GM10248 (cell line): ENCODE measurements around the gene ASB3.
"Not testable (repeated sequence)": the region's sequence is repeated elsewhere in the genome, so short reads cannot be mapped to it uniquely, and the experiment has no call there.

Experiments
- CTCF ChIA-PET: fragments of 300-600 bp; sonication (Branson Sonifier 250); formaldehyde crosslinking; extraction: SDS; loops from one replicate; lab custom pipeline; 2021; ENCODE audit warnings: antibody characterized with exemption; lab: Yijun Ruan, JAX
- POLR2A ChIA-PET: fragments of 350-650 bp; sonication (Branson Sonifier 250); formaldehyde crosslinking; extraction: SDS; loops from one replicate; lab custom pipeline; 2020; ENCODE audit warnings: antibody characterized with exemption; lab: Yijun Ruan, JAX
- DNase-seq: peaks from one replicate; pipeline ENCODE4 v3.0.0; 2012; ENCODE audit errors: extremely low spot score
- TF ChIP-seq, protein P1 (sequence below): IDR thresholded peaks from 2 replicates; pipeline ENCODE4 v1.5.1; 2012; ENCODE audit warnings: mild to moderate bottlenecking, low read depth; ENCODE audit errors: extremely low read depth, missing control alignments, control extremely low read depth

ASB3 gene

DNA sequence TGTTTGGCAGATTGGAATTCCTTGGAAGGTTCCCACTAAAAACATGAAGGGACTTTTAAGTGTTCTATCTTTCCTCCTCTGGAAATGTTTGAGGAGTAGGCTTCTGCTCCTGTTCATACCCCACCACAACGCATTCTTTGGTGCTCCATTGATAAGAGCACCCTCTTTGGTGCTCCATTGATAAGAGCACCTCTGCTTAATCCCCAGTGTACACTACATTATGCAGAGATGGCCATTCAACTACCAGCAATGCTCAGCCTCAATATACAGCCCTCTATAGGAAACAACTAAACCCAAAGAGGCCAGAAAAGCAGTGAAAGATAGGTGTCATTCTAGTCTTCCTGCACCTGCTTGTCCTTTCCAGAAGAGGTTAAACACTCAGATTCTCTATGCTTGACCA is 21.0 kb downstream of the ASB3 start:
- no peak for DNase-seq
- CTCF ChIA-PET, result interaction anchor here (1.6 kb wide), 1 partner anchor 20 kb away, joined by 5 read pairs; no protein-coding TSS in a partner anchor
- POLR2A ChIA-PET, result no interaction called here
- TF ChIP-seq, protein P1, sequence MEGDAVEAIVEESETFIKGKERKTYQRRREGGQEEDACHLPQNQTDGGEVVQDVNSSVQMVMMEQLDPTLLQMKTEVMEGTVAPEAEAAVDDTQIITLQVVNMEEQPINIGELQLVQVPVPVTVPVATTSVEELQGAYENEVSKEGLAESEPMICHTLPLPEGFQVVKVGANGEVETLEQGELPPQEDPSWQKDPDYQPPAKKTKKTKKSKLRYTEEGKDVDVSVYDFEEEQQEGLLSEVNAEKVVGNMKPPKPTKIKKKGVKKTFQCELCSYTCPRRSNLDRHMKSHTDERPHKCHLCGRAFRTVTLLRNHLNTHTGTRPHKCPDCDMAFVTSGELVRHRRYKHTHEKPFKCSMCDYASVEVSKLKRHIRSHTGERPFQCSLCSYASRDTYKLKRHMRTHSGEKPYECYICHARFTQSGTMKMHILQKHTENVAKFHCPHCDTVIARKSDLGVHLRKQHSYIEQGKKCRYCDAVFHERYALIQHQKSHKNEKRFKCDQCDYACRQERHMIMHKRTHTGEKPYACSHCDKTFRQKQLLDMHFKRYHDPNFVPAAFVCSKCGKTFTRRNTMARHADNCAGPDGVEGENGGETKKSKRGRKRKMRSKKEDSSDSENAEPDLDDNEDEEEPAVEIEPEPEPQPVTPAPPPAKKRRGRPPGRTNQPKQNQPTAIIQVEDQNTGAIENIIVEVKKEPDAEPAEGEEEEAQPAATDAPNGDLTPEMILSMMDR, result no peak

DNA sequence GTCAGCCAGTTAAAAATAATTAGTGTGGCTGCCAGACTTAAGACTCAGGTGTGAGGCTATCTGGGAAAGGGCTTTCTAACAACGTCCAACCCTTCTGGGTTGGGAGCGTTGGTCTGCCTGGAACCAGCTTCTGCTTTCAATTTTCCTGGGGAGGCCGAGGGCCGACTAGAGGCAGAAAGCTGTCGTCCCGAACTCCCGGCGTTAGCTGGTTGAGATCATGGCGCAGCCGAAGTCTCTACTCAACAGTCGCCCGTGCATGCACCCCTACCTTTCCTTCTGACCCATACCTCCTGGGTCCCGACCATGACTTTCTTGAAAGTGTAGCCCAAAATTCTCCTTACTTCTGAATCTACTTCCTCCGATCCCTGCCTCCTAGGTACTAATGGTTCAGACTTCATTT is 29.5 kb downstream of the ASB3 start:
- CTCF ChIA-PET, result interaction anchor here (0.7 to 1.7 kb wide), 2 partner anchors 10 to 65 kb away, joined by 3 to 5 read pairs; partner anchors contain the start of gene CHAC2
- POLR2A ChIA-PET, DNase-seq: not testable (repeated sequence)

DNA sequence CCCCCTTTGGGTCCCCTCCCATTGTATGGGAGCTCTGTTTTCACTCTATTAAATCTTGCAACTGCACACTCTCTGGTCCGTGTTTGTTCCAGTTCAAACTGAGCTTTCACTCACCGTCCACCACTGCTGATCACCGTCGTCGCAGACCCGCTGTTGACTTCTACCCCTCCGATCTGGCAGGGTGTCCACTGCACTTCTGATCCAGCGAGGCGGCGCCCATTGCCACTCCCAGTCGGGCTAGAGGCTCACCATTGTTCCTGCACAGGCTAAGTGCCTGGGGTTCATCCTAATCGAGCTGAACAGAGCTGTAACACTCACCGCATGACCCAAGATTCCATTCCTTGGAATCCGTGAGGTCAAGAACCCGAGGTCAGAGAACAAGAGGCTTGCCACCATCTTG is 30.1 kb downstream of the ASB3 start:
- TF ChIP-seq, protein P1, result no peak
- ChIA-PET CTCF (interaction anchor here (0.7 to 1.7 kb wide), 4 partner anchors 11 to 65 kb away, joined by 3 to 6 read pairs (median 5); partner anchors contain the start of gene CHAC2), POLR2A (no interaction called here)
- no peak for DNase-seq

DNA sequence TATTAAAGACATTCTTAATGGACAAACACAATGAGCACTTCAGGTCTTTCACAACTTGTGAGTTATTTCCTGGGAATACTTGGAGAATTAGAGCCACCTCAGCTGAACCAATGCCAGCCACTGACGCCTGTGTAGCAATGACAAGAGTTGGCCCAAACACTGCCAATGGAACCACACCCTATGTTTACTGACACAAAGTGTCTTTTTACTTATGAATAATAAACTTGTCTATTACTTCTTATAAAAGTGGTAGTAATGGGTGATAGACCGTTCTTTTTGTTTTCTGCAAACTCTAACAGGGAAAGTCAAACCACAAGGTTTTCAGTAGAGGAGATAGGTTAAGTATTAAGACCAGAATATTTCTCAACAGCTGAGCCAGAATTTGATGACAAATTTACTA is 31.6 kb downstream of the ASB3 start:
- no peak for DNase-seq
- CTCF ChIA-PET, result no interaction called here
- TF ChIP-seq, protein P1, result no peak
- POLR2A ChIA-PET, result no interaction called here

DNA sequence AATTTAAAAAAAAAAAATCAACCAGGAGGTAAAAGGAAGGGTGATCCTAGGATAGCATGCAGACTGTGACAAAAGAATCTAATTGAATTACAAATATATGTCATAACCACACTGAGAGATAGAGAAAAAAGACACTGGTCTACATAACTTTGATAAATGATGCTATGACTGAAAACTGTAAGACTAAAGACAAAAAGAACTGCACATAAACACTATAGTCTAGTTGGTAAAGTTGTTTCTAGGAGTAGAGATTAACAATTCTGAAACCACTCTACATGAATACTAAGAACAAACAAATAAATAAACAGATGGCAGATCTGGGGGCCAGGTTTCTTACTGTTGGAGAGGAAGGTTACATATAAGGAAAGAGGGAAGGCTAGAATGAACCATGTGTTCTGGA is 33.7 kb downstream of the ASB3 start:
- ChIA-PET POLR2A (no interaction called here), CTCF (interaction anchor here (1.0 kb wide), 1 partner anchor 14 kb away, joined by 3 read pairs; no protein-coding TSS in a partner anchor)
- TF ChIP-seq, protein P1, result no peak
- no peak for DNase-seq

DNA sequence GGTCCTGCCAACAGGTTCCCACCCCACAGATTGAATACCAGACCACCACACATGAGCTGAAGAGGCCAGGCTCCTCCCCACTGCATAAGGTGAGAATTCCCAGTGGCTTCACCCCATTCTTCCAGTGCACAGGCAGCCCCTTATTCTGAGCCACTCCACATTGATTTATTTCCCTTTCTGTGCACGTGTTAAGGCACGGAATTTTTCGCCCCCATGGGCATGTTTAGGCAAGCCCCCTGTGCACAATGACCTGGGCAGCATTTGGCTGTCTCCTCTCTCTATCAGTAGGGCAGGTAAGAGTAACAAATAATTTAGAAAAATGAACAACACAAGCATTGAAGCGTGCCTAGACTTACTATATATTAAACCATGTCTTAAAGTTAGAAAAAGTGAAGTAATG is 34.4 kb downstream of the ASB3 start:
- CTCF ChIA-PET, result interaction anchor here (1.1 kb wide), 1 partner anchor 16 kb away, joined by 3 read pairs; no protein-coding TSS in a partner anchor
- TF ChIP-seq, protein P1, result no peak
- DNase-seq, result no peak
- POLR2A ChIA-PET, result no interaction called here

DNA sequence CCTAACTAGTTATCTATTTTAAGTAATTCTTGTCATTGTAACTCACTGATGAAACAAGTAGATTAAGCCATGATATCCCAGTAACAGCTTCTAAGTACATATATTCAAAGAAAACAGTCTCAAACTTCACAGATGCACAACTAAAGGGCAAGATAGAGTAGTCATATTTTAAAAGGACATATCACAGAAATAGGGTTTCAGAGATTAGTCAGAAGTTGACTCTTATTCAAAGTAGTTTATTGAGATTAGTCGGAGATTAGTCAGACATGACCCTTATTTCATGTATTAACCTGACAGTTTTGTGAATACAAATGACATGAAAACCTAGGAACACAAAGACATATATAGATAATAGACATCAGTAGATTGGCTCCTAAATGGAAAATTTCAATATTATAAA is 35.0 kb downstream of the ASB3 start:
- ChIA-PET CTCF (interaction anchor here (1.1 kb wide), 1 partner anchor 17 kb away, joined by 3 read pairs; no protein-coding TSS in a partner anchor), POLR2A (no interaction called here)
- peak; percentile 42 for DNase-seq
- TF ChIP-seq, protein P1, result no peak
